A549 (cell line): ENCODE data around the gene NRSN1. TPM values are rescaled to one million over a fixed set of nuclear protein-coding genes. Genes with fewer than 3 reads are reported as not detected.

Source experiments
- ATAC-seq, 2 experiments: fragments of 200-7000 bp in 1 of 2; fragments of >200 bp in 1 of 2; cut with Nextera tagmentation in 1 of 2; cut with Tn5 transposase in 1 of 2; 3 replicates each; pipeline versions ENCODE4 v1.8.0 to v1.9.1; 2018 to 2020; ENCODE audit warnings: mild to moderate bottlenecking in 1 of 2, moderate library complexity in 1 of 2
- CTCF ChIA-PET: fragments of 300-600 bp; sonication (Branson Sonifier 250); formaldehyde crosslinking; extraction: SDS; loops from one replicate; lab custom pipeline; 2021; ENCODE audit warnings: antibody characterized with exemption, inconsistent platforms; lab: Yijun Ruan, JAX
- POLR2A ChIA-PET: fragments of 350-600 bp; formaldehyde crosslinking; extraction: SDS; loops from one replicate; lab custom pipeline; 2021; ENCODE audit warnings: antibody characterized with exemption, inconsistent platforms; lab: Yijun Ruan, JAX
- DNase-seq, 2 experiments: peaks; one replicate each; pipeline versions ENCODE4 v3.0.0 to v3.0.0-alpha.2; 2011 to 2016; ENCODE audit warnings: low read depth in 1 of 2, low spot score in 1 of 2
- FAIRE-seq: peaks from 2 replicates; lab custom pipeline; 2011; peaks lifted over from hg19 to GRCh38; lab: Jason Lieb, UNC
- H3K27ac ChIP-seq, 2 experiments: fragments of >200 bp; sonication (Bioruptor Twin); formaldehyde crosslinking; 3 replicates each; pipeline ENCODE4 v1.5.1; 2016 to 2017
- H3K4me1 ChIP-seq: fragments of >200 bp; sonication (Bioruptor Twin); formaldehyde crosslinking; 3 replicates; pipeline ENCODE4 v1.6.1; 2016
- H3K4me2 ChIP-seq: fragments of >200 bp; sonication (Bioruptor Twin); formaldehyde crosslinking; 3 replicates; pipeline ENCODE4 v1.6.1; 2016
- H3K4me3 ChIP-seq: fragments of >200 bp; sonication (Bioruptor Twin); formaldehyde crosslinking; 3 replicates; pipeline ENCODE4 v1.5.1; 2016
- H3K9me3 ChIP-seq: fragments of >200 bp; sonication (Bioruptor Twin); formaldehyde crosslinking; 3 replicates; pipeline ENCODE4 v1.6.1; 2016
- CBX2 ChIP-seq: fragments of 200-600 bp; sonication (generic); IDR thresholded peaks from 2 replicates; pipeline ENCODE4 v1.6.1; 2016; ENCODE audit warnings: low read depth, mild to moderate bottlenecking, borderline replicate concordance
- CBX8 ChIP-seq: fragments of 200-600 bp; sonication (generic); IDR thresholded peaks from 2 replicates; pipeline ENCODE4 v1.6.1; 2016
- CTCF ChIP-seq: fragments of >200 bp; sonication (Bioruptor Twin); formaldehyde crosslinking; IDR thresholded peaks from 3 replicates; pipeline ENCODE4 v1.5.1; 2016
- EHF ChIP-seq: fragments of 250-450 bp; sonication (Bioruptor Pico); IDR thresholded peaks from 2 replicates; pipeline ENCODE4 v1.5.0; 2020; ENCODE audit warnings: mild to moderate bottlenecking
- EHMT2 ChIP-seq: fragments of 200-600 bp; sonication (generic); IDR thresholded peaks from 2 replicates; pipeline ENCODE4 v1.6.1; 2016; ENCODE audit warnings: antibody characterized with exemption, low read depth, mild to moderate bottlenecking, moderate library complexity
- EP300 ChIP-seq, 2 experiments: fragments of >200 bp; sonication (Bioruptor Twin); formaldehyde crosslinking; IDR thresholded peaks; 2 replicates in 1 of 2; 3 replicates in 1 of 2; pipeline ENCODE4 v1.6.1; 2016 to 2017
- ESRRA ChIP-seq: fragments of 150-350 bp; IDR thresholded peaks from 2 replicates; pipeline ENCODE4 v1.6.1; 2014; ENCODE audit warnings: mild to moderate bottlenecking, low read length, borderline replicate concordance
- FOXS1 ChIP-seq: fragments of 250-450 bp; sonication (Bioruptor Pico); IDR thresholded peaks from 2 replicates; pipeline ENCODE4 v1.5.0; 2020; ENCODE audit warnings: mild to moderate bottlenecking, moderate library complexity
- HOXA7 ChIP-seq: fragments of 250-450 bp; sonication (Bioruptor Pico); IDR thresholded peaks from 2 replicates; pipeline ENCODE4 v1.5.0; 2020; ENCODE audit warnings: mild to moderate bottlenecking, moderate library complexity
- HOXB5 ChIP-seq: fragments of 250-450 bp; sonication (Bioruptor Pico); IDR thresholded peaks from 2 replicates; pipeline ENCODE4 v1.5.0; 2020; ENCODE audit warnings: mild to moderate bottlenecking, moderate library complexity
- JUNB ChIP-seq: fragments of >200 bp; sonication (Bioruptor Twin); formaldehyde crosslinking; IDR thresholded peaks from 2 replicates; pipeline ENCODE4 v1.6.1; 2016
- NFE2L2 ChIP-seq: fragments of 150-350 bp; conservative IDR thresholded peaks from 2 replicates; pipeline ENCODE4 v1.6.1; 2014; ENCODE audit warnings: low read length
- NPAS2 ChIP-seq: fragments of 250-450 bp; sonication (Bioruptor Pico); IDR thresholded peaks from 2 replicates; pipeline ENCODE4 v1.8.0; 2022; ENCODE audit warnings: mild to moderate bottlenecking, moderate library complexity, borderline replicate concordance
- PBX3 ChIP-seq: IDR thresholded peaks from 2 replicates; pipeline ENCODE4 v1.6.1; 2012
- POLR2AphosphoS2 ChIP-seq: conservative IDR thresholded peaks from 2 replicates; pipeline ENCODE4 v1.6.1; 2012; ENCODE audit warnings: low read length, improper control_type of control experiment, inconsistent platforms
- RARB ChIP-seq: fragments of 250-450 bp; sonication (Bioruptor Pico); IDR thresholded peaks from 2 replicates; pipeline ENCODE4 v1.8.0; 2021; ENCODE audit warnings: mild to moderate bottlenecking, moderate library complexity
- REST ChIP-seq: fragments of 200-600 bp; sonication (generic); IDR thresholded peaks from 2 replicates; pipeline ENCODE4 v1.6.1; 2016; ENCODE audit warnings: antibody characterized with exemption, mild to moderate bottlenecking, moderate library complexity
- RFX5 ChIP-seq: fragments of 450-650 bp; IDR thresholded peaks from 2 replicates; pipeline ENCODE4 v1.7.1; 2014; ENCODE audit warnings: antibody characterized with exemption, mild to moderate bottlenecking, moderate library complexity
- SMC3 ChIP-seq: fragments of >200 bp; sonication (Bioruptor Twin); formaldehyde crosslinking; IDR thresholded peaks from 3 replicates; pipeline ENCODE4 v1.6.1; 2018; ENCODE audit warnings: inconsistent platforms
- ZC3H11A ChIP-seq: fragments of 450-650 bp; IDR thresholded peaks from 2 replicates; pipeline ENCODE4 v1.6.1; 2014; ENCODE audit warnings: antibody characterized with exemption, mild to moderate bottlenecking
- ZFP36 ChIP-seq: fragments of 450-650 bp; IDR thresholded peaks from 2 replicates; pipeline ENCODE4 v1.6.1; 2014; ENCODE audit warnings: borderline replicate concordance; ENCODE audit not compliant: partially characterized antibody
- ZSCAN20 ChIP-seq: fragments of 250-450 bp; sonication (Bioruptor Pico); IDR thresholded peaks from 2 replicates; pipeline ENCODE4 v1.8.0; 2022; ENCODE audit warnings: mild to moderate bottlenecking, moderate library complexity
- WGBS: methylation state at CpG from one replicate; pipeline ENCODE4 v1.1.6; 2017; ENCODE audit errors: missing lambda C conversion rate; 5-methylcytosine and 5-hydroxymethylcytosine counted together
- polyA plus RNA-seq, 4 experiments: library from polyadenylated mRNA; depleted of rRNA in 3 of 4; stranded (reverse); fragments of >200 nt; fragmentation: RNase III in 1 of 4; extraction: RNeasy Plus Mini Kit Qiagen cat#74134 plus additional on column Dnase treatment in 1 of 4; gene quantifications; 2 replicates in 3 of 4; 3 replicates in 1 of 4; pipeline ENCODE4 v1.2.3, GENCODE V29; 2011 to 2017
- TF ChIP-seq, protein P1 (sequence below): fragments of >200 bp; sonication (Bioruptor Twin); formaldehyde crosslinking; IDR thresholded peaks from 2 replicates; pipeline ENCODE4 v1.6.1; 2016
- TF ChIP-seq, protein P2 (sequence below): fragments of 150-350 bp; IDR thresholded peaks from 2 replicates; pipeline ENCODE4 v1.6.1; 2014; ENCODE audit warnings: low read depth, mild to moderate bottlenecking, low read length

Gene NRSN1
- polyA plus RNA-seq, 2 of the 4 experiments (the other 2 are of a cell fraction): not detected

DNA sequence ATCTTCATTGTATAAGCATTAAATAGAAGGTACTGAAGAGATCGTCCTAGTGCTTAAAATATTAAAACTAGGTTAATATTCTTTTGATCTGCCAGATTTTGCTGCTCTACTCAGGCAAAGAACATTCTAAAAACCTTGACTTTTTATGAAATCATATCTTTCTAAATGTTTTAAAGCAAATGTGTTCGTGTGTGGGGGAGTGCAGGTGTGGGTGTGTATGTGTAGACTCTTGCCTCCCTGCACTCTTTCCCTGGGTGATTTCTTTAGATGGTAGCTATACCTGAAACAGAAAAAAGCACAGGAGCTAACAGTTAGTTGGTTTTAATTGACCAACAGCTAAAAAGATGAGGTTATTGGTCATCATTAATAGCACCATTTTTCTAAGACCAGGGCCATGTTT is 5.7 kb downstream of the NRSN1 start:
- no peak for FAIRE-seq
- no peak overlapping the region for H3K27ac ChIP-seq
- TF ChIP-seq, protein P1, sequence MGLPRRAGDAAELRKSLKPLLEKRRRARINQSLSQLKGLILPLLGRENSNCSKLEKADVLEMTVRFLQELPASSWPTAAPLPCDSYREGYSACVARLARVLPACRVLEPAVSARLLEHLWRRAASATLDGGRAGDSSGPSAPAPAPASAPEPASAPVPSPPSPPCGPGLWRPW: no peak
- TF ChIP-seq EP300 (IDR thresholded peaks at IDR 0.05): no peak
- no peak for TF ChIP-seq CBX8
- no peak for TF ChIP-seq ESRRA
- no peak for TF ChIP-seq ZC3H11A
- TF ChIP-seq ZFP36: no peak
- TF ChIP-seq POLR2AphosphoS2: no peak
- TF ChIP-seq CBX2: no peak
- TF ChIP-seq RFX5: no peak
- no peak for TF ChIP-seq PBX3
- TF ChIP-seq REST: no peak
- no peak for TF ChIP-seq NFE2L2
- no peak for TF ChIP-seq SMC3
- TF ChIP-seq NPAS2: no peak
- TF ChIP-seq HOXB5 (CRISPR knock-in tag): no peak
- no peak for TF ChIP-seq JUNB
- no peak for TF ChIP-seq HOXA7 (CRISPR knock-in tag)
- no peak for TF ChIP-seq RARB
- TF ChIP-seq, all 56 proteins: peak for 0
- ChIA-PET CTCF (no interaction called here), POLR2A (no interaction called here)
- Histone ChIP-seq H3K9me3 (no peaks in the 10 kb centered on the region), H3K4me2 (no peak overlapping the region), H3K4me1 (no peaks in the 10 kb centered on the region), H3K4me3 (no peak overlapping the region)
- no peak for DNase-seq
- 6% methylated on average over 2 of the region's 2 CpGs for WGBS
- ATAC-seq: no peak

GRCh38 chr6:24139080-24139479 is 13.1 kb downstream of the NRSN1 start:
- H3K27ac ChIP-seq: no peak overlapping the region
- no peak overlapping the region for H3K4me2 ChIP-seq
- CTCF ChIA-PET: no interaction called here
- WGBS: 20% methylated on average over 2 of the region's 2 CpGs
- no peak for TF ChIP-seq SMC3
- no peak for TF ChIP-seq EHMT2
- TF ChIP-seq, protein P2, sequence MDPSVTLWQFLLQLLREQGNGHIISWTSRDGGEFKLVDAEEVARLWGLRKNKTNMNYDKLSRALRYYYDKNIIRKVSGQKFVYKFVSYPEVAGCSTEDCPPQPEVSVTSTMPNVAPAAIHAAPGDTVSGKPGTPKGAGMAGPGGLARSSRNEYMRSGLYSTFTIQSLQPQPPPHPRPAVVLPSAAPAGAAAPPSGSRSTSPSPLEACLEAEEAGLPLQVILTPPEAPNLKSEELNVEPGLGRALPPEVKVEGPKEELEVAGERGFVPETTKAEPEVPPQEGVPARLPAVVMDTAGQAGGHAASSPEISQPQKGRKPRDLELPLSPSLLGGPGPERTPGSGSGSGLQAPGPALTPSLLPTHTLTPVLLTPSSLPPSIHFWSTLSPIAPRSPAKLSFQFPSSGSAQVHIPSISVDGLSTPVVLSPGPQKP: no peak
- no peak for TF ChIP-seq EHF (CRISPR knock-in tag)
- no peak for TF ChIP-seq FOXS1 (CRISPR knock-in tag)
- TF ChIP-seq CBX2: no peak
- no peak for TF ChIP-seq CTCF
- TF ChIP-seq NPAS2: no peak
- no peak for TF ChIP-seq NFE2L2
- TF ChIP-seq ZSCAN20 (CRISPR knock-in tag): no peak
- no peak for TF ChIP-seq POLR2AphosphoS2
- H3K4me3 ChIP-seq: no peak overlapping the region
- H3K9me3 ChIP-seq: no peaks in the 10 kb centered on the region
- ATAC-seq (no peak), FAIRE-seq (no peak), DNase-seq (no peak)
- POLR2A ChIA-PET: no interaction called here
- no peaks in the 10 kb centered on the region for H3K4me1 ChIP-seq
